HepG2 (cell line): ENCODE data around the gene RTP3. TPM values are rescaled to one million over a fixed set of nuclear protein-coding genes. Genes with fewer than 3 reads are reported as not detected.

Experiments
- ATAC-seq: fragments of 200-7000 bp; cut with Tn5 transposase; 3 replicates; pipeline ENCODE4 v1.9.1; 2020; ENCODE audit warnings: mild to moderate bottlenecking, moderate library complexity
- BruUV-seq: library from RNA; stranded (reverse); fragments of 400-500 nt; replicated peaks from 2 replicates; lab custom pipeline; 2021; lab: Mats Ljungman, UMichigan
- CTCF ChIA-PET: fragments of 300-600 bp; formaldehyde crosslinking; extraction: SDS; loops from one replicate; lab custom pipeline; 2021; ENCODE audit warnings: low total read pairs, inconsistent platforms, low intra/inter-chr PET ratio; lab: Yijun Ruan, JAX
- POLR2A ChIA-PET: fragments of 350-600 bp; sonication (Branson Sonifier 250); formaldehyde crosslinking; loops from one replicate; lab custom pipeline; 2020; ENCODE audit warnings: antibody characterized with exemption, inconsistent platforms; lab: Yijun Ruan, JAX
- DNase-seq: peaks from one replicate; pipeline ENCODE4 v3.0.0-alpha.2; 2015; ENCODE audit warnings: low spot score
- FAIRE-seq: peaks from 3 replicates; lab custom pipeline; 2011; peaks lifted over from hg19 to GRCh38; lab: Jason Lieb, UNC
- H2AFZ ChIP-seq: one replicate; pipeline ENCODE4 v1.6.1; 2011; ENCODE audit warnings: low read length, inconsistent platforms
- H3K27ac ChIP-seq: fragments of 300-600 bp; 3 replicates; pipeline ENCODE4 v1.8.0; 2011; ENCODE audit warnings: mixed run types, mild to moderate bottlenecking, mixed read lengths, low read length, inconsistent platforms; ENCODE audit not compliant: insufficient read depth; ENCODE audit errors: extremely low read length
- H3K27me3 ChIP-seq, 2 experiments: fragments of 200-600 bp in 1 of 2; 2 replicates in 1 of 2; 3 replicates in 1 of 2; pipeline versions ENCODE4 v1.6.0 to v1.8.0; 2011; ENCODE audit warnings: low read length in 2 of 2, mild to moderate bottlenecking in 2 of 2, moderate library complexity in 2 of 2, inconsistent platforms in 1 of 2; ENCODE audit not compliant: insufficient read depth in 2 of 2, control insufficient read depth in 1 of 2
- H3K36me3 ChIP-seq, 2 experiments: fragments of 200-600 bp in 1 of 2; replicated peaks in 1 of 2; 2 replicates in 1 of 2; 3 replicates in 1 of 2; pipeline versions ENCODE4 v1.5.1 to v1.8.0; 2011; ENCODE audit warnings: low read length in 2 of 2, inconsistent platforms in 1 of 2; ENCODE audit not compliant: insufficient read depth in 2 of 2, control insufficient read depth in 1 of 2
- H3K4me1 ChIP-seq: 2 replicates; pipeline ENCODE4 v1.5.1; 2012; ENCODE audit warnings: low read length, inconsistent platforms; ENCODE audit not compliant: insufficient read depth
- H3K4me2 ChIP-seq: 2 replicates; pipeline ENCODE4 v1.6.0; 2011; ENCODE audit warnings: low read depth, low read length, inconsistent platforms
- H3K4me3 ChIP-seq, 3 experiments: fragments of 200-600 bp in 1 of 3; sonication (generic), shearing (Covaris generic) in 1 of 3; replicated peaks in 1 of 3; 2 replicates each; pipeline ENCODE4 v1.5.1; 2011 to 2016; ENCODE audit warnings: low read length in 3 of 3, inconsistent platforms in 2 of 3, low read depth in 2 of 3, mild to moderate bottlenecking in 2 of 3, control low read depth in 1 of 3, mixed read lengths in 1 of 3; ENCODE audit not compliant: insufficient read depth in 1 of 3
- H3K79me2 ChIP-seq: one replicate; pipeline ENCODE4 v1.6.1; 2011; ENCODE audit warnings: low read length, inconsistent platforms; ENCODE audit not compliant: insufficient read depth
- H3K9ac ChIP-seq: 2 replicates; pipeline ENCODE4 v1.6.0; 2011; ENCODE audit warnings: mild to moderate bottlenecking, low read depth, low read length, inconsistent platforms; ENCODE audit not compliant: insufficient read depth
- H3K9me3 ChIP-seq: 2 replicates; pipeline ENCODE4 v1.5.1; 2012; ENCODE audit warnings: mild to moderate bottlenecking, low read length
- H4K20me1 ChIP-seq: 2 replicates; pipeline ENCODE4 v1.6.0; 2011; ENCODE audit warnings: inconsistent platforms, mild to moderate bottlenecking, low read length, moderate library complexity; ENCODE audit not compliant: insufficient read depth
- ADNP ChIP-seq: sonication (generic); formaldehyde crosslinking; IDR thresholded peaks from 2 replicates; pipeline ENCODE4 v1.4.0; 2020; ENCODE audit warnings: missing genetic modification reagents
- BCLAF1 ChIP-seq: fragments of 450-650 bp; IDR thresholded peaks from 2 replicates; pipeline ENCODE4 v1.6.1; 2017; ENCODE audit warnings: mild to moderate bottlenecking
- ELF3 ChIP-seq: IDR thresholded peaks from 2 replicates; pipeline ENCODE4 v1.6.1; 2016; ENCODE audit warnings: missing genetic modification reagents, missing compliant biosample characterization
- HMGXB4 ChIP-seq, 2 experiments: sonication (generic) in 1 of 2; formaldehyde crosslinking in 1 of 2; IDR thresholded peaks; 2 replicates each; pipeline versions ENCODE4 v1.4.0 to v1.6.1; 2018 to 2020; ENCODE audit warnings: missing genetic modification reagents in 2 of 2, borderline replicate concordance in 1 of 2, low read depth in 1 of 2, mild to moderate bottlenecking in 1 of 2, missing biosample characterization in 1 of 2
- REL ChIP-seq: sonication (generic); formaldehyde crosslinking; conservative IDR thresholded peaks from 2 replicates; pipeline ENCODE4 v1.8.0; 2022; ENCODE audit warnings: mild to moderate bottlenecking, missing genetic modification reagents, moderate library complexity
- ZBTB44 ChIP-seq: sonication (generic); formaldehyde crosslinking; IDR thresholded peaks from 2 replicates; pipeline ENCODE4 v1.4.0; 2020; ENCODE audit warnings: missing genetic modification reagents
- ZKSCAN8 ChIP-seq: IDR thresholded peaks from 2 replicates; pipeline ENCODE4 v1.6.1; 2016; ENCODE audit warnings: borderline replicate concordance, missing genetic modification reagents, missing compliant biosample characterization
- ZMYM2 ChIP-seq: sonication (generic); formaldehyde crosslinking; IDR thresholded peaks from 2 replicates; pipeline ENCODE4 v1.8.0; 2022; ENCODE audit warnings: mild to moderate bottlenecking, missing genetic modification reagents
- ZNF18 ChIP-seq: sonication (generic); formaldehyde crosslinking; IDR thresholded peaks from 2 replicates; pipeline ENCODE4 v1.8.0; 2022; ENCODE audit warnings: mild to moderate bottlenecking, missing genetic modification reagents; ENCODE audit not compliant: insufficient replicate concordance
- ZNF281 ChIP-seq: sonication (generic); formaldehyde crosslinking; IDR thresholded peaks from 2 replicates; pipeline ENCODE4 v1.4.0; 2020; ENCODE audit warnings: missing genetic modification reagents, borderline replicate concordance
- ZNF430 ChIP-seq: sonication (generic); formaldehyde crosslinking; IDR thresholded peaks from 2 replicates; pipeline ENCODE4 v1.9.0; 2021; ENCODE audit warnings: mild to moderate bottlenecking, missing genetic modification reagents
- ZNF672 ChIP-seq: sonication (generic); formaldehyde crosslinking; IDR thresholded peaks from 2 replicates; pipeline ENCODE4 v1.8.1; 2022; ENCODE audit warnings: missing genetic modification reagents
- ZNF761 ChIP-seq: sonication (generic); formaldehyde crosslinking; conservative IDR thresholded peaks from 2 replicates; pipeline ENCODE4 v1.4.0; 2020; ENCODE audit warnings: mild to moderate bottlenecking, missing genetic modification reagents
- WGBS: methylation state at CpG from one replicate; pipeline ENCODE4 v1.1.6; 2017; ENCODE audit warnings: low lambda C conversion rate; 5-methylcytosine and 5-hydroxymethylcytosine counted together
- in situ Hi-C: cut with HindIII; loops from 2 replicates; pipeline ENCODE4 v1.10.0; 2017; ENCODE audit warnings: low pct_unique_long_range_greater_than_20kb; ENCODE audit not compliant: extremely low pct_ligation_motif_present
- intact Hi-C: fragments of 100-400 bp; cut with micrococcal nuclease; formaldehyde crosslinking; loops from one replicate; pipeline ENCODE4 v1.10.0; 2022; ENCODE audit not compliant: unreplicated experiment
- polyA plus RNA-seq, 8 experiments: library from polyadenylated mRNA; depleted of rRNA in 3 of 8; stranded (reverse) in 7 of 8; unstranded in 1 of 8; fragments of >200 nt; fragmentation: Illumina TruSeq in 4 of 8; extraction: Trizol in 4 of 8; gene quantifications; 2 replicates each; pipeline versions ENCODE4 v1.2.1 to v1.2.3, GENCODE V29; 2011 to 2016; ENCODE audit warnings: low read depth in 4 of 8, missing spikeins in 1 of 8, mixed read lengths in 1 of 8; ENCODE audit not compliant: insufficient read depth in 1 of 8
- total RNA-seq, 5 experiments: library from RNA; depleted of rRNA; stranded (reverse); fragments of >200 nt; fragmentation: Illumina TruSeq; extraction: Trizol; gene quantifications; 2 replicates each; pipeline ENCODE4 v1.2.3, GENCODE V29; 2016; ENCODE audit warnings: low read depth in 1 of 5

Gene RTP3
- total and polyA plus RNA-seq, 2 of the 13 experiments (the other 11 are each of a cell fraction or from before 2014, with no cell fraction given): 0.09 TPM; not detected in 1

GRCh38 chr3:46506526-46506925 lies 8.8 kb downstream of the RTP3 start:
- POLR2A ChIA-PET: no interaction called here
- no peaks in the 10 kb centered on the region for H3K79me2 ChIP-seq
- in situ Hi-C loops (no loop called here), intact Hi-C loops (no loop called here)
- no peak overlapping the region for H3K9ac ChIP-seq
- no peaks in the 10 kb centered on the region for H3K4me1 ChIP-seq
- no peak overlapping the region for H3K4me3 ChIP-seq
- H3K9me3 ChIP-seq: no peaks in the 10 kb centered on the region
- no TSS peak for BruUV-seq
- CTCF ChIA-PET: no interaction called here
- peaks cover 0 to 2% of the 10 kb centered on the region in 2 experiments; a peak in 3 of 5 replicates for H3K27me3 ChIP-seq
- FAIRE-seq (no peak), DNase-seq (no peak), ATAC-seq (no peak)
- no peaks in the 10 kb centered on the region for H4K20me1 ChIP-seq
- H3K4me2 ChIP-seq: no peak overlapping the region
- WGBS: 44% methylated on average over 3 of the region's 3 CpGs
- H3K36me3 ChIP-seq: no peaks in the 10 kb centered on the region
- H2AFZ ChIP-seq: no peak overlapping the region
- no peak overlapping the region for H3K27ac ChIP-seq
- TF ChIP-seq ZKSCAN8 (CRISPR knock-in tag) (no peak), ZNF430 (CRISPR knock-in tag) (no peak), HMGXB4 (CRISPR knock-in tag; IDR thresholded peaks at IDR 0.05; ENCODE audit: borderline replicate concordance in 1 of 2, low read depth in 1 of 2) (no peak), ZNF18 (no peak), REL (no peak), ZMYM2 (CRISPR knock-in tag) (no peak), ZNF672 (CRISPR knock-in tag) (no peak), ELF3 (CRISPR knock-in tag) (no peak), ZBTB44 (CRISPR knock-in tag) (no peak), ZNF761 (CRISPR knock-in tag) (no peak), BCLAF1 (no peak), ZNF281 (no peak), ADNP (CRISPR knock-in tag) (no peak)
